Right lobe of liver (tissue), 6 donors: Measurements from ENCODE around the gene ACTRT3. TPM values are rescaled to one million over a fixed set of nuclear protein-coding genes. Genes with fewer than 3 reads are reported as not detected.

Experiments used
- ATAC-seq, 4 donors: fragments of 200-7000 bp; cut with Tn5 transposase; one replicate each; pipeline ENCODE4 v1.9.1; 2020; ENCODE audit warnings: mild to moderate bottlenecking in 4 of 4, moderate library complexity in 4 of 4
- DNase-seq, 3 donors: peaks; one replicate each; pipeline ENCODE4 v3.0.0-alpha.2; 2020
- H3K27ac ChIP-seq, 3 donors: fragments of 200-600 bp; one replicate each; pipeline ENCODE4 v1.8.0; 2022
- H3K27me3 ChIP-seq, 2 donors: fragments of 200-600 bp; one replicate each; pipeline ENCODE4 v1.8.0; 2022
- H3K36me3 ChIP-seq, 4 donors: fragments of 200-600 bp; sonication (generic) in 1 of 4; one replicate each; pipeline versions ENCODE4 v1.5.1 to v1.8.0; 2017 to 2022; ENCODE audit warnings: control low read depth in 1 of 4
- H3K4me1 ChIP-seq, 4 donors: fragments of 200-600 bp; sonication (generic) in 1 of 4; one replicate each; pipeline versions ENCODE4 v1.5.1 to v1.8.0; 2017 to 2022; ENCODE audit warnings: control low read depth in 1 of 4
- H3K4me3 ChIP-seq, 3 donors: fragments of 200-600 bp; one replicate each; pipeline ENCODE4 v1.8.0; 2022
- H3K9me3 ChIP-seq, 4 donors: fragments of 200-600 bp; sonication (generic) in 1 of 4; one replicate each; pipeline versions ENCODE4 v1.5.1 to v1.8.0; 2017 to 2022; ENCODE audit warnings: control low read depth in 1 of 4
- POLR2A ChIP-seq: fragments of 450-650 bp; IDR thresholded peaks from one replicate; pipeline ENCODE4 v1.6.1; 2017; ENCODE audit warnings: antibody characterized with exemption, mild to moderate bottlenecking
- WGBS: methylation state at CpG from one replicate; pipeline ENCODE4 v1.1.6; 2018; ENCODE audit warnings: low coverage, low lambda C conversion rate; ENCODE audit not compliant: insufficient coverage; ENCODE audit errors: missing lambda C conversion rate; 5-methylcytosine and 5-hydroxymethylcytosine counted together
- intact Hi-C, 2 donors: fragments of 100-400 bp; cut with DNase I; formaldehyde crosslinking; loops; one replicate each; pipeline versions ENCODE4 v1.11.2 to v1.14.1; 2022
- total RNA-seq, 6 experiments: library from RNA; depleted of rRNA in 2 of 6; stranded (reverse); fragments of >200 nt in 2 of 6; fragmentation: NEBNext Ultra II Directional in 3 of 6; extraction: Animal tissue kit (Norgen Biotek cat#: 25700) in 3 of 6; gene quantifications; one replicate each; pipeline versions ENCODE4 v1.1.0 to v1.2.4, GENCODE V29; 2016 to 2023
- TF ChIP-seq, protein P1 (sequence below), 4 donors: fragments of 200-600 bp in 3 of 4; fragments of 450-650 bp in 1 of 4; IDR thresholded peaks; one replicate each; pipeline versions ENCODE4 v1.5.1 to v1.8.0; 2016 to 2022; ENCODE audit warnings: antibody characterized with exemption in 4 of 4, mild to moderate bottlenecking in 2 of 4
- donor health status: DM: no; HTN: yes; CAD: no.
- donor health status: DM: no; HTN: no; CAD: no.
- donor health status: DM: no; HTN: no; CAD: no.
- donor health status: DM: no; HTN: yes; CAD: no.
- donor health status: DM: no; HTN: yes; CAD: no.

Gene ACTRT3
- total RNA-seq, 6 experiments from 2014 or later: 1.1 to 2.3 (median 1.6) TPM

DNA sequence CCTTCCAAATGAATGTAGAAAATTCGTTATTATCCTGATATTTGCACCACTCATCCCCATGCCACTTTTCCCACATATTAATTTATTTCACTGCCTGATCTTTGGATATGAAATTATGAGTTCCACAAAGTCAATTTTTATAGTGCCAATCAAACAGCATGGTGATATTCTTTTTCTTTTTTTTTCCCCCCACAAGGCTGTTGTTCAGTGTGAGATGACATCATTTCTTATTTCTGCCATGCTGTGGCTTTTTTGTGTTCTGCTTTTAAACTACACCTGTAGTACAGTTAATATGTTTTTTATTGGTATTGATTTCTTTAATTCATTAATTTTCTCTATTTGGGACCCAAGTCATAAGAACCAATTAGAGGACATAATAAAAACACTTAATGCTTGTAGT, 18.4 kb upstream of the ACTRT3 start:
- ATAC-seq (no peak), DNase-seq (no peak)
- no peaks in the 10 kb centered on the region for H3K27me3 ChIP-seq
- TF ChIP-seq, protein P1, sequence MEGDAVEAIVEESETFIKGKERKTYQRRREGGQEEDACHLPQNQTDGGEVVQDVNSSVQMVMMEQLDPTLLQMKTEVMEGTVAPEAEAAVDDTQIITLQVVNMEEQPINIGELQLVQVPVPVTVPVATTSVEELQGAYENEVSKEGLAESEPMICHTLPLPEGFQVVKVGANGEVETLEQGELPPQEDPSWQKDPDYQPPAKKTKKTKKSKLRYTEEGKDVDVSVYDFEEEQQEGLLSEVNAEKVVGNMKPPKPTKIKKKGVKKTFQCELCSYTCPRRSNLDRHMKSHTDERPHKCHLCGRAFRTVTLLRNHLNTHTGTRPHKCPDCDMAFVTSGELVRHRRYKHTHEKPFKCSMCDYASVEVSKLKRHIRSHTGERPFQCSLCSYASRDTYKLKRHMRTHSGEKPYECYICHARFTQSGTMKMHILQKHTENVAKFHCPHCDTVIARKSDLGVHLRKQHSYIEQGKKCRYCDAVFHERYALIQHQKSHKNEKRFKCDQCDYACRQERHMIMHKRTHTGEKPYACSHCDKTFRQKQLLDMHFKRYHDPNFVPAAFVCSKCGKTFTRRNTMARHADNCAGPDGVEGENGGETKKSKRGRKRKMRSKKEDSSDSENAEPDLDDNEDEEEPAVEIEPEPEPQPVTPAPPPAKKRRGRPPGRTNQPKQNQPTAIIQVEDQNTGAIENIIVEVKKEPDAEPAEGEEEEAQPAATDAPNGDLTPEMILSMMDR (IDR thresholded peaks at IDR 0.05): no peak
- no peak for TF ChIP-seq POLR2A
- peaks cover 0 to 35% (median 10%) of the 10 kb centered on the region in 4 donors for H3K36me3 ChIP-seq
- H3K9me3 ChIP-seq: no peaks in the 10 kb centered on the region
- WGBS: 60% methylated on average over 1 of the region's 1 CpG
- H3K27ac ChIP-seq: no peak overlapping the region
- H3K4me3 ChIP-seq: no peak overlapping the region
- no peaks in the 10 kb centered on the region for H3K4me1 ChIP-seq
- intact Hi-C loops: no loop called here

DNA sequence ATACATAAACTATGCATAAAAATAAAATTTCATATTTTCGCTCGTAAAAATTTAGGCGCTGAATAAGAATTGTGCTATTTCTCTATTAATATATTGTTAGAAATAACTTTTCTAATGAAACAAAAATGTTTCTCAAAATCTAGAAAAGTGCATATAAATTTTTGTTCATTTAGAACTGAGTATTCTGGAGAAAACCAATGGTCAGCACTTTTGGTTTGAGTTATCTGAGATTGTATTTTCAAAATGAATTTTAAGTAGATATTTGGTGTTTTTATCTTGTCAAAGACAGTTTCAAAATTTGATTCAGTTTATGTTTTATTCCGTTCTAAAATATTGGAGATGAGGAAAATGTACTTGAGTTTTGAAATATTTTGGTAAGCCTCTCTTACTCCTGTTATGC, 17.8 kb upstream of the ACTRT3 start:
- intact Hi-C loops: no loop called here
- no peaks in the 10 kb centered on the region for H3K9me3 ChIP-seq
- 95% methylated on average over 4 of the region's 4 CpGs for WGBS
- no peak overlapping the region for H3K27ac ChIP-seq
- DNase-seq: no peak
- H3K4me1 ChIP-seq: no peaks in the 10 kb centered on the region
- no peak for TF ChIP-seq POLR2A
- TF ChIP-seq, protein P1 (IDR thresholded peaks at IDR 0.05): no peak
- H3K36me3 ChIP-seq: peaks cover 0 to 41% (median 11%) of the 10 kb centered on the region in 4 donors
- H3K27me3 ChIP-seq: no peaks in the 10 kb centered on the region
- no peak for ATAC-seq
- H3K4me3 ChIP-seq: no peak overlapping the region

DNA sequence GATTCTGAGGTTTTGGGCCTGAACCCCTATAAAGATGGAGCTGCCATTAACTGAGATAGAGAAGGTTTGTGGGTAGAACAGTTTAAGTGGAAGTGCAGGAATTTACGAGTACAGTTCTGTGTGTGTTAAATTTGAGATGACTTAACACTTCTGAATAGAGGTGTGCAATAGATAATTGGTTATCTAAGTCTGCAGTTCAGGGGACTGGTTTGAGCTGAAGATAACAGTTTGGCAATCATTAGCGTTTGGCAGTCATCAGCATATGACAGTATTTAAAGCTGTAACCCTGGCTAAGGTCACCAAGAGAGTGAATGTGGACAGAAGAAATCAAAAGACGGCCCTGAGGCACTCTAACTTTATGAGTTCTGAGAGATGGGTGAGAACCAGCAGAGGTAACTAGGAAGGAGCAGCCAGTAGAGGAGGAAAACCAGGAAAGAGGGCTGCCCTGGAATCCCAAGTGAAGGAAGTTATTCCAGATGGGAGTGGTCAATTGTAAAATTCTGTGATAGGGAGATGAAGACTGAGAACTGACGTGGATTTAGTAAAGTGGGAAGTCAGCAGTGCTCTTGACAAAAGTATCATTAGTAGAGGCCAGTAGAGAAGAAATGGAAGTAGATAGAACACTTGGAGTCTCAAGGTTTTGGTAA, 12.0 kb upstream of the ACTRT3 start:
- Histone ChIP-seq H3K9me3 (no peaks in the 10 kb centered on the region), H3K27me3 (no peaks in the 10 kb centered on the region), H3K4me1 (no peaks in the 10 kb centered on the region), H3K4me3 (no peak overlapping the region), H3K36me3 (peaks cover 0 to 78% (median 19%) of the 10 kb centered on the region in 4 donors), H3K27ac (no peak overlapping the region)
- intact Hi-C loops: no loop called here
- DNase-seq (no peak), ATAC-seq (peak in 1 of 4 donors; percentile 43)
- 61% methylated on average over 4 of the region's 4 CpGs for WGBS
- TF ChIP-seq, protein P1 (IDR thresholded peaks at IDR 0.05): no peak
- no peak for TF ChIP-seq POLR2A

DNA sequence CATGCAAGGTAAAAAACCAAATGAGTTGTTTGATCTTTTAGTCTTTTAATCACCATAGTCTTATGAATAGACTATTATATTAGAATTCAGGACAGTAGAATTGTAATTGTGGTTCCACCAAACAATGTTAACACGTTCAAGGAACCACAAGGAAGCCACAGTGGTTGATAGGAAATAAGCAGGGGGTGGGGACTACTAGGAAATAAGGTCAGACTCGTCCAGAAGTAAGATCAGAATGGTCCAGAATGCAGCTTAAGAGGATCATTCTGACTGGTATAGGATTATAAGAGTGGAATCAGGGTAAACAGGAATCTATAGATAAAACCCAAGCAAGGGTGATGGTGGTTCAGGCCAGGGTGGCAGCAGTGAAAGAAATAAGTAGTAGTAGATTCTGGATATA, 11.4 kb upstream of the ACTRT3 start:
- DNase-seq (no peak), ATAC-seq (no peak)
- WGBS: 44% methylated on average over 2 of the region's 2 CpGs
- intact Hi-C loops: no loop called here
- Histone ChIP-seq H3K4me1 (no peaks in the 10 kb centered on the region), H3K27ac (no peak overlapping the region), H3K36me3 (peaks cover 0 to 77% (median 17%) of the 10 kb centered on the region in 4 donors), H3K9me3 (no peaks in the 10 kb centered on the region), H3K4me3 (no peak overlapping the region), H3K27me3 (no peaks in the 10 kb centered on the region)
- TF ChIP-seq, protein P1 (IDR thresholded peaks at IDR 0.05): no peak
- TF ChIP-seq POLR2A: no peak
